Epithelial cell of proximal tubule (primary cell): ENCODE results near the gene POU5F2. TPM values are rescaled to one million over a fixed set of nuclear protein-coding genes. Genes with fewer than 3 reads are reported as not detected.

ENCODE experiments used
- DNase-seq: peaks from one replicate; pipeline ENCODE4 v3.0.0-alpha.2; 2011; ENCODE audit warnings: low read depth
- H3K4me3 ChIP-seq: 2 replicates; pipeline ENCODE4 v1.5.1; 2011; ENCODE audit warnings: low read depth, mild to moderate bottlenecking, low read length
- total RNA-seq: library from RNA; depleted of rRNA; stranded (reverse); fragments of >200 nt; gene quantifications from 2 replicates; pipeline ENCODE4 v1.2.3, GENCODE V29; 2015
- TF ChIP-seq, protein P1 (sequence below): conservative IDR thresholded peaks from 2 replicates; pipeline ENCODE4 v1.5.1; 2012; ENCODE audit warnings: low read depth, mild to moderate bottlenecking, low read length

The POU5F2 gene, protein sequence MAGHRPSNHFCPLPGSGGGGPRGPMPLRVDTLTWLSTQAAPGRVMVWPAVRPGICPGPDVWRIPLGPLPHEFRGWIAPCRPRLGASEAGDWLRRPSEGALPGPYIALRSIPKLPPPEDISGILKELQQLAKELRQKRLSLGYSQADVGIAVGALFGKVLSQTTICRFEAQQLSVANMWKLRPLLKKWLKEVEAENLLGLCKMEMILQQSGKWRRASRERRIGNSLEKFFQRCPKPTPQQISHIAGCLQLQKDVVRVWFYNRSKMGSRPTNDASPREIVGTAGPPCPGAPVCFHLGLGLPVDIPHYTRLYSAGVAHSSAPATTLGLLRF
- total RNA-seq, result 0.07 and 0.12 TPM in 2 replicates

DNA sequence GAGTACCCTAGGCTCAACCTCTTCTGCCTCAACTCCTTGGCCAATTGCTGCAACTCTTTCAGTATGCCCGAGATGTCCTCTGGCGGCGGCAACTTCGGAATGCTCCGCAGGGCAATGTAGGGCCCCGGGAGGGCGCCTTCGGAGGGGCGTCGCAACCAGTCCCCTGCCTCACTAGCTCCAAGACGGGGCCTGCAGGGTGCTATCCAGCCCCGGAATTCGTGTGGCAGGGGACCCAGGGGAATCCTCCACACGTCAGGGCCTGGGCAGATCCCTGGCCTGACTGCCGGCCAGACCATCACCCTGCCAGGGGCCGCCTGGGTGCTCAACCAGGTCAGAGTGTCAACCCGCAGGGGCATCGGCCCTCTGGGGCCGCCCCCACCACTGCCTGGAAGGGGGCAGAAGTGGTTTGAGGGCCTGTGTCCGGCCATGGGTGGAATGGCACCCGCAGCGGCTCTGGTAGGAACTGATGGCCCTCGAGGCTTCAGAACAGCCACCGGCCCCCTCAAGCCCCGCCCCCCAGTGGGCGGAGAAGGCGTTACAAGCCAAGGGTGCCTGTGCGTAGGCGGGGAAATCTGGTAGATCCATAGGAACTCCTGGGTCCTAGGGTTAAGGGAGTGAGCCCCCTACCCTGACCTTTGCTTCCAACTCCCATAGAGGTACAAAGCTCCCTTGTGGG, at the start of gene POU5F2:
TSS of gene POU5F2 (minus strand) at position 465 of the 676 bp plus-strand sequence. CDS start at position 428, 37 bp downstream.
- no peak for DNase-seq
- TF ChIP-seq, protein P1, sequence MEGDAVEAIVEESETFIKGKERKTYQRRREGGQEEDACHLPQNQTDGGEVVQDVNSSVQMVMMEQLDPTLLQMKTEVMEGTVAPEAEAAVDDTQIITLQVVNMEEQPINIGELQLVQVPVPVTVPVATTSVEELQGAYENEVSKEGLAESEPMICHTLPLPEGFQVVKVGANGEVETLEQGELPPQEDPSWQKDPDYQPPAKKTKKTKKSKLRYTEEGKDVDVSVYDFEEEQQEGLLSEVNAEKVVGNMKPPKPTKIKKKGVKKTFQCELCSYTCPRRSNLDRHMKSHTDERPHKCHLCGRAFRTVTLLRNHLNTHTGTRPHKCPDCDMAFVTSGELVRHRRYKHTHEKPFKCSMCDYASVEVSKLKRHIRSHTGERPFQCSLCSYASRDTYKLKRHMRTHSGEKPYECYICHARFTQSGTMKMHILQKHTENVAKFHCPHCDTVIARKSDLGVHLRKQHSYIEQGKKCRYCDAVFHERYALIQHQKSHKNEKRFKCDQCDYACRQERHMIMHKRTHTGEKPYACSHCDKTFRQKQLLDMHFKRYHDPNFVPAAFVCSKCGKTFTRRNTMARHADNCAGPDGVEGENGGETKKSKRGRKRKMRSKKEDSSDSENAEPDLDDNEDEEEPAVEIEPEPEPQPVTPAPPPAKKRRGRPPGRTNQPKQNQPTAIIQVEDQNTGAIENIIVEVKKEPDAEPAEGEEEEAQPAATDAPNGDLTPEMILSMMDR, result no peak
- no peak within 1 kb of the TSS for H3K4me3 ChIP-seq

DNA sequence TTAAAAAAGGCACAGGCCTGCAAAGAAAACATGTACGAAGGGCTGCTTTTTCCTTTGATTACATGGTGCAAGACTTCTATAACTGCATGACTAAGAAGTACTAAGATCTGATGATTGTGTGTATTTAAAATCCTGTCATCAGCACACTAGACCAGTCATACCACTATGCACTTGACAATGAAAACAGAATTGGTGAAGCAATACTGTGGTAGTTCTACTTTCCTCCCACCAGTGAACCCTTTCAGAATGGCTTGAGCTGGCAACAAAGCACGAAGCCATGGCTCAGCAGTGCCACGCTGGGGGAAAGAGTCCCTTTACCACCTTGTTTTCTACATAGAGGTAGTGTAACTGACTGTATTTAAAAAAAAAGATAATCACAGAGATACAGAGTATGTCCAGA, 49.0 kb upstream of the POU5F2 start:
- TF ChIP-seq, protein P1, result peak; percentile 26

DNA sequence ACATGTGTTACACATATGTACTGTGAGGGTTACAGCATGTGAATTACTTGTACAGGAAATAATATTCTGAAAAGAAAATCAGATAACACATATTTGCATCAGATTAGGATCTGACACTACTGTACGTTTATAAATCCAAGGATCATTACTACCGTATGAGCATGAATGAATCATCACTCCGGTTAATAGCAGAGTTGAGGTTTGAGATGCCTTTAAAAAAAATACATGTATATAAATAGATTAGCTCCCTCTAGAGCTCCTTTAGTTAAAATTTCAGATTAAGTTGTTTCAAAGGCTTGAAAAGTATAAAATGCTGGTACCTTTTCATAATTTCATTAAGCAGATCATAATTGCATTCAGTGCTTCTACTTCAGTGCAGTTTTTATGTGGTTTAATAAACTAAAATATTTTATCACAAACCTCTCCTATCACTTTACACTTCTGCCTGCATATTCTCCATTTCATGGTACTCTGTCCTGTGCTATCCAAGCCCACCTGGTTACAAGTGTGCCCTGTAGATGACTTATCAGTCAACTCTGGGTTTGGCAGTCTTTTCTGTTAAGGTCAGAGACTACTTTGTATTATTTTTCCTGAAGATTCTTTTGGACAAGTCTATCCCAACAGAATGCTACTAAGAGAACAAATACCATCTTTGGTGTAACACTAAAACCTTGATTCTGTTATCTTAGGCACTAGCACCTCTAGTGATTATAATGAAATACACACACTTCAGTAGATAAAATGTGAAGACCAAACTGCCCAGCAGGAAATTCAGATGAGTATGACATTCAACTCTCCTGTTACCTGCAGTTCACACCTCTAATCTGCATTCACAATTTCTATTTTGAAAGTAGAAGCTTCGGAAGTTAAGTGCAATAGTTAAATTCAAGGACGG, 48.0 kb upstream of the POU5F2 start:
- no peak for DNase-seq
- TF ChIP-seq, protein P1, result peak; percentile 12
- H3K4me3 ChIP-seq, result no peak overlapping the region

More for the DNA sequence above, 49.0 kb upstream of the POU5F2 start:
- peak; percentile 59 for DNase-seq
- H3K4me3 ChIP-seq, result no peak overlapping the region

DNA sequence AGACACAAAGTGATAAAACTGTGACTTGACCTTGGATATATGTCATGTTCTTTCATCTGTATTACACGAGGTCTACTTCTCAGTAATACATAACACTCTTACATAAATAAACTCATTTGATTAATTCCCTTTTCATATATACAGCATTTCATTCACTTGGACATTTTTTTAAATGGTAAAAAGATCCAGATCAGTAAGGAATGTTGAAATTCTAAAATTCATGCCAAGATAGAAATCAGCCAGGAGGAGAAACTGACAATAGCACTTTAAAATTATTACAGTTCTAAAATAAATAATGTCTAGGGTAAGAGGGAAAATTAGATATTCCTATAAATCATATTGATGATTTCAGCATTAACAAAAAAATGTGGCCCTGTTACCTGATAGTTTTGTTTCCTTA, 46.2 kb upstream of the POU5F2 start:
- TF ChIP-seq, protein P1, result no peak

DNA sequence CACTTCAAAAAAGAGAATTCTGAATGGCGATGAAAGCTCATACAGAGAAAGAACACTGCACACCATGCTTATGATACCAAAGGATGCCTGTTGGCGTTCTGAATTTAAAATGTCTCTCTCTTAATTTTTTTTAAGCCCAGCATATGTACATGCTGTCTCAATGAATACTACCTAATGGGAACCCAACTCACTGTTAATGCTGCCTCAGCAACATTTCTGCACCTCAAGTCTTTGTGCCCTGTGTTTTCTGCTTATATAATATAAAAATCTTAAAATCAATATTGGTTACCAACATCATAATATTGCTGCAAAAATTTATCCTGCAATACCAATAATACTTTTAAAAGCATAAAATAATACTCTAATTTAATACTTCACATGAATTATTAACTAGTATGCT, 44.1 kb upstream of the POU5F2 start:
- H3K4me3 ChIP-seq, result no peak overlapping the region
- TF ChIP-seq, protein P1, result no peak
- DNase-seq, result no peak

More for the DNA sequence above, 46.2 kb upstream of the POU5F2 start:
- no peak for DNase-seq
- no peak overlapping the region for H3K4me3 ChIP-seq

DNA sequence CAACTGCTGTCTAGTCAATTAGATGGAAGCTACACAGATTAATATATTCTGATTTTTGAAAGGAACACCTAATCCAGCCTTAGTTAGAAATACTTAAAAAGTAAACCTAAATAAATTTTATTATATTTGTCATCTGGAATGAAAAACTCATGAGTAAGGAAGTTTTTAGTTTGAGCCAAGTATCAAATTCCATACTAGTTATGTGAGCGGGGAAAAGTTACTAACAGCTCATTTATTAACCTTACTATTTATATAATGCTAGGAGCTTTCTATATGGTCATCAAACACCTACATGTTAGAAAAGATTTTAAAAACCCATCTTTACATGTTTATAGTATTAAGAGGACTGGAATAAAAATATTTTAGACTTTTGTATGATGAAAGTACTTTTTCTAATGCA, 41.6 kb upstream of the POU5F2 start:
- no peak overlapping the region for H3K4me3 ChIP-seq
- DNase-seq, result no peak
- TF ChIP-seq, protein P1, result no peak
